GM12878 (cell line): ENCODE data around the gene TXNDC8. TPM values are rescaled to one million over a fixed set of nuclear protein-coding genes. Genes with fewer than 3 reads are reported as not detected.

ENCODE experiments used
- ATAC-seq: fragments of 200-7000 bp; cut with Tn5 transposase; 3 replicates; pipeline ENCODE4 v1.9.1; 2020; ENCODE audit warnings: mild to moderate bottlenecking, moderate library complexity
- BruUV-seq: library from RNA; stranded (reverse); fragments of 400-500 nt; replicated peaks from 2 replicates; lab custom pipeline; 2021; lab: Mats Ljungman, UMichigan
- CTCF ChIA-PET: fragments of 300-600 bp; sonication (Branson Sonifier 250); formaldehyde crosslinking; extraction: SDS; loops from one replicate; lab custom pipeline; 2021; ENCODE audit warnings: inconsistent platforms; lab: Yijun Ruan, JAX
- POLR2A ChIA-PET: fragments of 350-600 bp; formaldehyde crosslinking; extraction: SDS; loops from one replicate; lab custom pipeline; 2021; ENCODE audit warnings: inconsistent platforms; lab: Charles Lee
- RAD21 ChIA-PET: fragments of 300-600 bp; sonication (Branson Sonifier 250); formaldehyde crosslinking; loops from one replicate; lab custom pipeline; 2023; ENCODE audit warnings: antibody characterized with exemption; ENCODE audit not compliant: unreplicated experiment; lab: Charles Lee
- SMC1A ChIA-PET: fragments of 300-600 bp; sonication (Branson Sonifier 250); formaldehyde crosslinking; loops from one replicate; lab custom pipeline; 2023; ENCODE audit not compliant: unreplicated experiment, uncharacterized antibody; lab: Charles Lee
- DNase-seq: peaks from one replicate; pipeline ENCODE4 v3.0.0-alpha.2; 2011; ENCODE audit warnings: low read depth, low spot score
- FAIRE-seq: peaks from 3 replicates; lab custom pipeline; 2011; peaks lifted over from hg19 to GRCh38; lab: Jason Lieb, UNC
- H2AFZ ChIP-seq: 2 replicates; pipeline ENCODE4 v1.6.0; 2011; ENCODE audit warnings: low read depth, low read length, control low read depth; ENCODE audit not compliant: control insufficient read depth
- H3K27ac ChIP-seq: 2 replicates; pipeline ENCODE4 v1.5.1; 2011; ENCODE audit warnings: control low read depth; ENCODE audit not compliant: control insufficient read depth, insufficient read depth
- H3K27me3 ChIP-seq, 2 experiments: replicated peaks in 1 of 2; 2 replicates each; pipeline versions ENCODE4 v1.6.0 to v1.6.1; 2011; ENCODE audit warnings: low read length in 1 of 2; ENCODE audit not compliant: control insufficient read depth in 2 of 2, insufficient read depth in 2 of 2
- H3K36me3 ChIP-seq, 2 experiments: 2 replicates each; pipeline ENCODE4 v1.5.1; 2011; ENCODE audit warnings: low read length in 1 of 2; ENCODE audit not compliant: control insufficient read depth in 2 of 2, insufficient read depth in 2 of 2
- H3K4me1 ChIP-seq: 2 replicates; pipeline ENCODE4 v1.6.1; 2011; ENCODE audit warnings: mild to moderate bottlenecking, low read length, moderate library complexity, mixed read lengths; ENCODE audit not compliant: control insufficient read depth, insufficient read depth
- H3K4me2 ChIP-seq: 2 replicates; pipeline ENCODE4 v1.6.0; 2011; ENCODE audit warnings: control low read depth; ENCODE audit not compliant: control insufficient read depth, insufficient read depth
- H3K4me3 ChIP-seq: fragments of 200-600 bp; sonication (generic); 2 replicates; pipeline ENCODE4 v1.5.1; 2016
- H3K79me2 ChIP-seq: 2 replicates; pipeline ENCODE4 v1.6.0; 2011; ENCODE audit warnings: low read length; ENCODE audit not compliant: control insufficient read depth, insufficient read depth
- H3K9ac ChIP-seq: 2 replicates; pipeline ENCODE4 v1.8.0; 2011; ENCODE audit warnings: low read length, control low read depth, mixed read lengths; ENCODE audit not compliant: control insufficient read depth, insufficient read depth
- H3K9me3 ChIP-seq: replicated peaks from 3 replicates; pipeline ENCODE4 v1.5.1; 2011; ENCODE audit warnings: mild to moderate bottlenecking, low read length; ENCODE audit not compliant: control insufficient read depth, insufficient read depth
- H4K20me1 ChIP-seq: 2 replicates; pipeline ENCODE4 v1.6.0; 2011; ENCODE audit not compliant: control insufficient read depth, insufficient read depth
- BCL11A ChIP-seq: IDR thresholded peaks from 2 replicates; pipeline ENCODE4 v1.6.1; 2011; ENCODE audit warnings: low read depth, low read length
- EP300 ChIP-seq, 2 experiments: fragments of 150-350 bp in 1 of 2; IDR thresholded peaks; 2 replicates each; pipeline ENCODE4 v1.6.1; 2011 to 2012; ENCODE audit warnings: low read depth in 2 of 2, low read length in 2 of 2, borderline replicate concordance in 1 of 2, improper control_type of control experiment in 1 of 2, inconsistent platforms in 1 of 2; ENCODE audit not compliant: control insufficient read depth in 1 of 2
- MTA2 ChIP-seq: fragments of 450-650 bp; IDR thresholded peaks from 2 replicates; pipeline ENCODE4 v1.6.1; 2016; ENCODE audit warnings: low read depth, mild to moderate bottlenecking, moderate library complexity
- NFIC ChIP-seq: IDR thresholded peaks from 2 replicates; pipeline ENCODE4 v1.6.1; 2012; ENCODE audit warnings: low read depth, mild to moderate bottlenecking, inconsistent platforms, low read length, moderate library complexity
- RELA ChIP-seq: fragments of 450-650 bp; IDR thresholded peaks from 2 replicates; pipeline ENCODE4 v1.8.0; 2014; ENCODE audit warnings: borderline replicate concordance; ENCODE audit not compliant: partially characterized antibody
- SIX5 ChIP-seq: IDR thresholded peaks from 2 replicates; pipeline ENCODE4 v1.6.1; 2011; ENCODE audit warnings: mild to moderate bottlenecking, low read depth, low read length, moderate library complexity; ENCODE audit not compliant: severe bottlenecking
- SMC3 ChIP-seq: IDR thresholded peaks from 2 replicates; pipeline ENCODE4 v1.6.1; 2011; ENCODE audit warnings: low read length, improper control_type of control experiment, borderline replicate concordance
- ZBED1 ChIP-seq: IDR thresholded peaks from 2 replicates; pipeline ENCODE4 v1.6.1; 2016; ENCODE audit warnings: borderline replicate concordance
- WGBS: methylation state at CpG from one replicate; pipeline ENCODE4 v1.1.6; 2016; ENCODE audit warnings: low lambda C conversion rate; ENCODE audit not compliant: insufficient replicate concordance, insufficient coverage; ENCODE audit errors: missing lambda C conversion rate; 5-methylcytosine and 5-hydroxymethylcytosine counted together
- in situ Hi-C: fragments of 300-500 bp; cut with MboI; formaldehyde crosslinking; loops from 9 replicates; pipeline ENCODE4 v1.14.3; 2018; ENCODE audit warnings: mixed read lengths
- intact Hi-C: fragments of 100-400 bp; cut with micrococcal nuclease; formaldehyde crosslinking; loops from one replicate; pipeline ENCODE4 v1.14.2; 2022; ENCODE audit not compliant: unreplicated experiment
- polyA plus RNA-seq, 11 experiments: library from polyadenylated mRNA; depleted of rRNA in 4 of 11; unstranded in 6 of 11; stranded (reverse) in 5 of 11; fragments of >200 nt; fragmentation: Nextera tagmentation in 4 of 11; fragmentation: Illumina TruSeq in 1 of 11; extraction: Ambion mirVana in 4 of 11; extraction: Trizol in 1 of 11; gene quantifications; 1 replicate in 1 of 11; 2 replicates in 10 of 11; pipeline versions ENCODE4 v1.2.1 to v1.2.3, GENCODE V29; 2011 to 2016; ENCODE audit warnings: inconsistent platforms in 2 of 11, missing spikeins in 2 of 11, low read depth in 1 of 11
- total RNA-seq, 4 experiments: library from RNA; depleted of rRNA in 3 of 4; stranded (reverse); fragments of >200 nt in 3 of 4; fragmentation: Illumina TruSeq in 1 of 4; extraction: Trizol in 1 of 4; gene quantifications; 2 replicates each; pipeline versions ENCODE4 v1.2.1 to v1.2.3, GENCODE V29; 2013 to 2021
- TF ChIP-seq, protein P1 (sequence below): fragments of 450-650 bp; IDR thresholded peaks from 2 replicates; pipeline ENCODE4 v1.6.1; 2018; ENCODE audit warnings: mild to moderate bottlenecking, low read depth, moderate library complexity; ENCODE audit not compliant: partially characterized antibody
- TF ChIP-seq, protein P2 (sequence below): fragments of 450-650 bp; formaldehyde crosslinking; IDR thresholded peaks from 2 replicates; pipeline ENCODE4 v1.5.0; 2022; ENCODE audit warnings: mild to moderate bottlenecking, missing genetic modification characterization

The TXNDC8 gene
- total and polyA plus RNA-seq, 10 of the 15 experiments (the other 5 are each of a cell fraction or from before 2014, with no cell fraction given), result not detected

DNA sequence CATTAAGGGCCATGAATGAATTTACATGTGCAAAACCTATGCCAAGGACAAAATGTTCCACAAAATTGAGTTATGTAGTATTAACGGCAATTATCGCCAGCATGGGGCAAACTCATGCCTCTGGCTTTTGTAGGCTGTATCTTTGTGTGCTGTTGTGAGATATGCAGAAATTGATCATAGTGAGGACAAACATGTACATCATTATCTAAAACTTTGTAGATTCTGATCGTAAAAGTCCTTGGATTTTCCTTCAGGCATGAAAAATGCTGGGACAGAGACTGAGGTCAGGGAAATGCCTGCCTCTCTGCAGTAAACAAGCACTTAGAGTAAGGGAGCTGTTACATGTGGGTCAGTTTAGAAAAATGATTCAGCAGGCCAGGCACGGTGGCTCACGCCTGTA lies 5.9 kb upstream of the TXNDC8 start:
- H3K79me2 ChIP-seq, result no peaks in the 10 kb centered on the region
- SMC1A ChIA-PET, result no interaction called here
- intact Hi-C loops, result no loop called here
- BruUV-seq, result no TSS peak
- no peak for TF ChIP-seq ZBED1
- TF ChIP-seq, protein P1, sequence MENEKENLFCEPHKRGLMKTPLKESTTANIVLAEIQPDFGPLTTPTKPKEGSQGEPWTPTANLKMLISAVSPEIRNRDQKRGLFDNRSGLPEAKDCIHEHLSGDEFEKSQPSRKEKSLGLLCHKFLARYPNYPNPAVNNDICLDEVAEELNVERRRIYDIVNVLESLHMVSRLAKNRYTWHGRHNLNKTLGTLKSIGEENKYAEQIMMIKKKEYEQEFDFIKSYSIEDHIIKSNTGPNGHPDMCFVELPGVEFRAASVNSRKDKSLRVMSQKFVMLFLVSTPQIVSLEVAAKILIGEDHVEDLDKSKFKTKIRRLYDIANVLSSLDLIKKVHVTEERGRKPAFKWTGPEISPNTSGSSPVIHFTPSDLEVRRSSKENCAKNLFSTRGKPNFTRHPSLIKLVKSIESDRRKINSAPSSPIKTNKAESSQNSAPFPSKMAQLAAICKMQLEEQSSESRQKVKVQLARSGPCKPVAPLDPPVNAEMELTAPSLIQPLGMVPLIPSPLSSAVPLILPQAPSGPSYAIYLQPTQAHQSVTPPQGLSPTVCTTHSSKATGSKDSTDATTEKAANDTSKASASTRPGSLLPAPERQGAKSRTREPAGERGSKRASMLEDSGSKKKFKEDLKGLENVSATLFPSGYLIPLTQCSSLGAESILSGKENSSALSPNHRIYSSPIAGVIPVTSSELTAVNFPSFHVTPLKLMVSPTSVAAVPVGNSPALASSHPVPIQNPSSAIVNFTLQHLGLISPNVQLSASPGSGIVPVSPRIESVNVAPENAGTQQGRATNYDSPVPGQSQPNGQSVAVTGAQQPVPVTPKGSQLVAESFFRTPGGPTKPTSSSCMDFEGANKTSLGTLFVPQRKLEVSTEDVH, result no peak
- no peak for TF ChIP-seq BCL11A
- no peak for TF ChIP-seq NFIC
- TF ChIP-seq, protein P2, sequence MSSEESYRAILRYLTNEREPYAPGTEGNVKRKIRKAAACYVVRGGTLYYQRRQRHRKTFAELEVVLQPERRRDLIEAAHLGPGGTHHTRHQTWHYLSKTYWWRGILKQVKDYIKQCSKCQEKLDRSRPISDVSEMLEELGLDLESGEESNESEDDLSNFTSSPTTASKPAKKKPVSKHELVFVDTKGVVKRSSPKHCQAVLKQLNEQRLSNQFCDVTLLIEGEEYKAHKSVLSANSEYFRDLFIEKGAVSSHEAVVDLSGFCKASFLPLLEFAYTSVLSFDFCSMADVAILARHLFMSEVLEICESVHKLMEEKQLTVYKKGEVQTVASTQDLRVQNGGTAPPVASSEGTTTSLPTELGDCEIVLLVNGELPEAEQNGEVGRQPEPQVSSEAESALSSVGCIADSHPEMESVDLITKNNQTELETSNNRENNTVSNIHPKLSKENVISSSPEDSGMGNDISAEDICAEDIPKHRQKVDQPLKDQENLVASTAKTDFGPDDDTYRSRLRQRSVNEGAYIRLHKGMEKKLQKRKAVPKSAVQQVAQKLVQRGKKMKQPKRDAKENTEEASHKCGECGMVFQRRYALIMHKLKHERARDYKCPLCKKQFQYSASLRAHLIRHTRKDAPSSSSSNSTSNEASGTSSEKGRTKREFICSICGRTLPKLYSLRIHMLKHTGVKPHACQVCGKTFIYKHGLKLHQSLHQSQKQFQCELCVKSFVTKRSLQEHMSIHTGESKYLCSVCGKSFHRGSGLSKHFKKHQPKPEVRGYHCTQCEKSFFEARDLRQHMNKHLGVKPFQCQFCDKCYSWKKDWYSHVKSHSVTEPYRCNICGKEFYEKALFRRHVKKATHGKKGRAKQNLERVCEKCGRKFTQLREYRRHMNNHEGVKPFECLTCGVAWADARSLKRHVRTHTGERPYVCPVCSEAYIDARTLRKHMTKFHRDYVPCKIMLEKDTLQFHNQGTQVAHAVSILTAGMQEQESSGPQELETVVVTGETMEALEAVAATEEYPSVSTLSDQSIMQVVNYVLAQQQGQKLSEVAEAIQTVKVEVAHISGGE (CRISPR knock-in tag), result no peak
- TF ChIP-seq RELA, result no peak
- no peak for TF ChIP-seq SMC3
- TF ChIP-seq MTA2, result no peak
- TF ChIP-seq EP300 (IDR thresholded peaks at IDR 0.05; ENCODE audit: borderline replicate concordance in 1 of 2, control insufficient read depth in 1 of 2, low read depth in 2 of 2, low read length in 2 of 2), result no peak
- no peak for TF ChIP-seq SIX5
- TF ChIP-seq, all 136 proteins: peak for 0
- H3K36me3 ChIP-seq, result no peaks in the 10 kb centered on the region
- no peaks in the 10 kb centered on the region for H4K20me1 ChIP-seq
- no peak for FAIRE-seq
- no peak overlapping the region for H2AFZ ChIP-seq
- no peaks in the 10 kb centered on the region for H3K27me3 ChIP-seq
- POLR2A ChIA-PET, result no interaction called here
- no peak overlapping the region for H3K4me2 ChIP-seq
- RAD21 ChIA-PET, result no interaction called here
- no peak overlapping the region for H3K4me3 ChIP-seq
- H3K4me1 ChIP-seq, result no peaks in the 10 kb centered on the region
- 80% methylated on average over 5 of the region's 5 CpGs for WGBS
- no peak for DNase-seq
- no peak for ATAC-seq
- H3K9me3 ChIP-seq, result no peaks in the 10 kb centered on the region
- H3K27ac ChIP-seq, result no peak overlapping the region
- in situ Hi-C loops, result no loop called here
- CTCF ChIA-PET, result no interaction called here
- no peak overlapping the region for H3K9ac ChIP-seq
